SK-N-SH (cell line): Measurements from ENCODE around the gene S100P. TPM values are rescaled to one million over a fixed set of nuclear protein-coding genes. Genes with fewer than 3 reads are reported as not detected.

ENCODE experiments used
- CTCF ChIA-PET: fragments of 300-600, 350-600 bp; formaldehyde crosslinking; extraction: SDS; loops from one replicate; lab custom pipeline; 2021; lab: Yijun Ruan, JAX
- POLR2A ChIA-PET: fragments of 350-600 bp; sonication (Branson Sonifier 250); formaldehyde crosslinking; extraction: SDS; loops from one replicate; lab custom pipeline; 2020; ENCODE audit warnings: antibody characterized with exemption, inconsistent platforms; lab: Yijun Ruan, JAX
- DNase-seq: peaks from one replicate; pipeline ENCODE4 v3.0.0; 2012
- H2AFZ ChIP-seq: fragments of 200-600 bp; sonication (generic); 2 replicates; pipeline ENCODE4 v1.8.1; 2016; ENCODE audit warnings: antibody characterized with exemption, mild to moderate bottlenecking, low read depth
- H3F3A ChIP-seq: fragments of 200-600 bp; sonication (generic); replicated peaks from 2 replicates; pipeline ENCODE3; 2016; ENCODE audit warnings: antibody characterized with exemption, mild to moderate bottlenecking; ENCODE audit not compliant: insufficient read depth
- H3K27ac ChIP-seq, 2 experiments: fragments of 200-500 bp in 1 of 2; fragments of 200-600 bp in 1 of 2; sonication (Bioruptor generic) in 1 of 2; sonication (generic), shearing (Covaris generic) in 1 of 2; 2 replicates each; pipeline versions ENCODE4 v1.5.1 to v1.6.1; 2014 to 2016; ENCODE audit warnings: low read depth in 2 of 2, inconsistent platforms in 1 of 2, low read length in 1 of 2, mild to moderate bottlenecking in 1 of 2, mixed read lengths in 1 of 2
- H3K27me3 ChIP-seq: fragments of 200-600 bp; sonication (generic), shearing (Covaris generic); 2 replicates; pipeline ENCODE4 v1.6.1; 2016; ENCODE audit warnings: mixed run types; ENCODE audit not compliant: insufficient read depth
- H3K36me3 ChIP-seq, 2 experiments: fragments of 200-500 bp in 1 of 2; fragments of 200-600 bp in 1 of 2; sonication (Bioruptor generic) in 1 of 2; sonication (generic) in 1 of 2; replicated peaks in 1 of 2; 2 replicates each; pipeline versions ENCODE3 to v1.5.1; 2014 to 2016; ENCODE audit warnings: low read length in 1 of 2, mild to moderate bottlenecking in 1 of 2; ENCODE audit not compliant: insufficient read depth in 2 of 2, control insufficient read depth in 1 of 2
- H3K4me1 ChIP-seq, 2 experiments: fragments of 200-500 bp in 1 of 2; fragments of 200-600 bp in 1 of 2; sonication (Bioruptor generic) in 1 of 2; sonication (generic), shearing (Covaris generic) in 1 of 2; 2 replicates each; pipeline versions ENCODE4 v1.5.1 to v1.6.1; 2014 to 2016; ENCODE audit warnings: low read depth in 1 of 2, low read length in 1 of 2, mixed run types in 1 of 2; ENCODE audit not compliant: insufficient read depth in 2 of 2, control insufficient read depth in 1 of 2
- H3K4me2 ChIP-seq: fragments of 200-600 bp; sonication (generic), shearing (Covaris generic); 2 replicates; pipeline ENCODE4 v1.6.1; 2017; ENCODE audit warnings: mixed run types
- H3K4me3 ChIP-seq, 2 experiments: fragments of 200-500 bp in 1 of 2; fragments of 200-600 bp in 1 of 2; sonication (Bioruptor generic) in 1 of 2; sonication (generic), shearing (Covaris generic) in 1 of 2; 2 replicates each; pipeline versions ENCODE4 v1.5.1 to v1.8.1; 2014 to 2016; ENCODE audit warnings: low read depth in 2 of 2, inconsistent platforms in 1 of 2, low read length in 1 of 2, mild to moderate bottlenecking in 1 of 2, mixed read lengths in 1 of 2, moderate library complexity in 1 of 2
- H3K79me2 ChIP-seq: fragments of 200-600 bp; sonication (generic); 2 replicates; pipeline ENCODE4 v1.8.1; 2017; ENCODE audit warnings: mild to moderate bottlenecking; ENCODE audit not compliant: insufficient read depth
- H3K9ac ChIP-seq: fragments of 200-600 bp; sonication (generic); 2 replicates; pipeline ENCODE4 v1.6.1; 2017; ENCODE audit warnings: mixed run types
- H3K9me2 ChIP-seq: fragments of 200-600 bp; sonication (generic); 2 replicates; pipeline ENCODE4 v1.6.1; 2017; ENCODE audit warnings: mixed run types
- H3K9me3 ChIP-seq: fragments of 200-600 bp; sonication (generic); 2 replicates; pipeline ENCODE4 v1.6.1; 2017; ENCODE audit warnings: mixed run types, mild to moderate bottlenecking, moderate library complexity
- H4K20me1 ChIP-seq: fragments of 200-600 bp; sonication (generic); 2 replicates; pipeline ENCODE4 v1.6.1; 2017; ENCODE audit warnings: mild to moderate bottlenecking, mixed run types; ENCODE audit not compliant: insufficient read depth
- CHD2 ChIP-seq: fragments of 150-350 bp; IDR thresholded peaks from 2 replicates; pipeline ENCODE4 v1.6.1; 2018; ENCODE audit warnings: low read length; ENCODE audit not compliant: partially characterized antibody
- FOSL2 ChIP-seq: IDR thresholded peaks from 2 replicates; pipeline ENCODE4 v1.4.0; 2012; ENCODE audit warnings: low read depth, mild to moderate bottlenecking, moderate library complexity, borderline replicate concordance
- FOXJ3 ChIP-seq: sonication (generic); formaldehyde crosslinking; IDR thresholded peaks from 2 replicates; pipeline ENCODE4 v1.5.1; 2020; ENCODE audit warnings: mild to moderate bottlenecking, missing genetic modification reagents
- IRF3 ChIP-seq: fragments of 150-350 bp; IDR thresholded peaks from 2 replicates; pipeline ENCODE4 v1.6.1; 2016; ENCODE audit warnings: mild to moderate bottlenecking, low read depth, low read length
- JUND ChIP-seq: IDR thresholded peaks from 2 replicates; pipeline ENCODE4 v1.4.0; 2012
- MAX ChIP-seq: IDR thresholded peaks from 2 replicates; pipeline ENCODE4 v1.4.0; 2012; ENCODE audit warnings: low read depth
- MEF2A ChIP-seq: IDR thresholded peaks from 2 replicates; pipeline ENCODE4 v1.4.0; 2012; ENCODE audit warnings: low read depth, borderline replicate concordance
- NFIC ChIP-seq: IDR thresholded peaks from 2 replicates; pipeline ENCODE4 v1.4.0; 2012; ENCODE audit warnings: borderline replicate concordance
- NRF1 ChIP-seq: IDR thresholded peaks from 2 replicates; pipeline ENCODE4 v1.6.1; 2012; ENCODE audit warnings: low read depth, mild to moderate bottlenecking, low read length
- RCOR1 ChIP-seq: fragments of 150-350 bp; IDR thresholded peaks from 2 replicates; pipeline ENCODE4 v1.6.1; 2017; ENCODE audit warnings: antibody characterized with exemption, low read length
- RXRA ChIP-seq: IDR thresholded peaks from 2 replicates; pipeline ENCODE4 v1.4.0; 2012; ENCODE audit warnings: low read depth, mild to moderate bottlenecking, borderline replicate concordance
- SIN3A ChIP-seq: IDR thresholded peaks from 2 replicates; pipeline ENCODE4 v1.6.1; 2012; ENCODE audit warnings: low read depth, mild to moderate bottlenecking, low read length, moderate library complexity, borderline replicate concordance
- SMC3 ChIP-seq: IDR thresholded peaks from 2 replicates; pipeline ENCODE4 v1.6.1; 2012; ENCODE audit warnings: low read depth, low read length, improper control_type of control experiment
- TCF12 ChIP-seq: IDR thresholded peaks from 2 replicates; pipeline ENCODE4 v1.4.0; 2012
- TEAD4 ChIP-seq: IDR thresholded peaks from 2 replicates; pipeline ENCODE4 v1.4.0; 2012; ENCODE audit warnings: mild to moderate bottlenecking, borderline replicate concordance; ENCODE audit not compliant: insufficient read depth
- USF2 ChIP-seq: fragments of 150-350 bp; IDR thresholded peaks from 2 replicates; pipeline ENCODE4 v1.6.1; 2017; ENCODE audit warnings: antibody characterized with exemption, low read length, low read depth, borderline replicate concordance
- ZBTB33 ChIP-seq: IDR thresholded peaks from 2 replicates; pipeline ENCODE4 v1.4.0; 2012; ENCODE audit warnings: low read depth, borderline replicate concordance
- WGBS: methylation state at CpG from one replicate; pipeline ENCODE4 v1.1.6; 2017; ENCODE audit warnings: low lambda C conversion rate; 5-methylcytosine and 5-hydroxymethylcytosine counted together
- polyA plus RNA-seq, 3 experiments: library from polyadenylated mRNA; depleted of rRNA; stranded (reverse); fragments of >200 nt; gene quantifications; 2 replicates each; pipeline ENCODE4 v1.2.3, GENCODE V29; 2012
- TF ChIP-seq, protein P1 (sequence below): IDR thresholded peaks from 2 replicates; pipeline ENCODE4 v1.6.1; 2012; ENCODE audit warnings: mild to moderate bottlenecking, low read depth, low read length, moderate library complexity

Gene S100P
- polyA plus RNA-seq, 1 of the 3 experiments (the other 2 are of a cell fraction) = not detected

GRCh38 chr4:6731780-6732179, 38.1 kb downstream of the S100P start:
- no peaks in the 10 kb centered on the region for H3K36me3 ChIP-seq
- H4K20me1 ChIP-seq = no peaks in the 10 kb centered on the region
- no peak overlapping the region for H3K4me2 ChIP-seq
- WGBS = 94% methylated on average over 6 of the region's 6 CpGs
- no peak for DNase-seq
- H2AFZ ChIP-seq = no peak overlapping the region
- no peak overlapping the region for H3K4me3 ChIP-seq
- H3K9ac ChIP-seq = no peak overlapping the region
- H3F3A ChIP-seq = no peaks in the 10 kb centered on the region
- POLR2A ChIA-PET = no interaction called here
- H3K9me2 ChIP-seq = no peaks in the 10 kb centered on the region
- H3K27me3 ChIP-seq = no peaks in the 10 kb centered on the region
- TF ChIP-seq JUND (no peak), ZBTB33 (no peak), SIN3A (no peak), USF2 (no peak), FOSL2 (no peak), TEAD4 (no peak), SMC3 (no peak), MAX (no peak), NRF1 (no peak), CHD2 (no peak), FOXJ3 (CRISPR knock-in tag) (no peak), NFIC (no peak), RXRA (no peak), TCF12 (no peak), IRF3 (no peak), RCOR1 (no peak), MEF2A (no peak)
- TF ChIP-seq, protein P1, sequence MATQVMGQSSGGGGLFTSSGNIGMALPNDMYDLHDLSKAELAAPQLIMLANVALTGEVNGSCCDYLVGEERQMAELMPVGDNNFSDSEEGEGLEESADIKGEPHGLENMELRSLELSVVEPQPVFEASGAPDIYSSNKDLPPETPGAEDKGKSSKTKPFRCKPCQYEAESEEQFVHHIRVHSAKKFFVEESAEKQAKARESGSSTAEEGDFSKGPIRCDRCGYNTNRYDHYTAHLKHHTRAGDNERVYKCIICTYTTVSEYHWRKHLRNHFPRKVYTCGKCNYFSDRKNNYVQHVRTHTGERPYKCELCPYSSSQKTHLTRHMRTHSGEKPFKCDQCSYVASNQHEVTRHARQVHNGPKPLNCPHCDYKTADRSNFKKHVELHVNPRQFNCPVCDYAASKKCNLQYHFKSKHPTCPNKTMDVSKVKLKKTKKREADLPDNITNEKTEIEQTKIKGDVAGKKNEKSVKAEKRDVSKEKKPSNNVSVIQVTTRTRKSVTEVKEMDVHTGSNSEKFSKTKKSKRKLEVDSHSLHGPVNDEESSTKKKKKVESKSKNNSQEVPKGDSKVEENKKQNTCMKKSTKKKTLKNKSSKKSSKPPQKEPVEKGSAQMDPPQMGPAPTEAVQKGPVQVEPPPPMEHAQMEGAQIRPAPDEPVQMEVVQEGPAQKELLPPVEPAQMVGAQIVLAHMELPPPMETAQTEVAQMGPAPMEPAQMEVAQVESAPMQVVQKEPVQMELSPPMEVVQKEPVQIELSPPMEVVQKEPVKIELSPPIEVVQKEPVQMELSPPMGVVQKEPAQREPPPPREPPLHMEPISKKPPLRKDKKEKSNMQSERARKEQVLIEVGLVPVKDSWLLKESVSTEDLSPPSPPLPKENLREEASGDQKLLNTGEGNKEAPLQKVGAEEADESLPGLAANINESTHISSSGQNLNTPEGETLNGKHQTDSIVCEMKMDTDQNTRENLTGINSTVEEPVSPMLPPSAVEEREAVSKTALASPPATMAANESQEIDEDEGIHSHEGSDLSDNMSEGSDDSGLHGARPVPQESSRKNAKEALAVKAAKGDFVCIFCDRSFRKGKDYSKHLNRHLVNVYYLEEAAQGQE = no peak
- no peaks in the 10 kb centered on the region for H3K9me3 ChIP-seq
- H3K4me1 ChIP-seq = no peaks in the 10 kb centered on the region
- H3K79me2 ChIP-seq = no peaks in the 10 kb centered on the region
- H3K27ac ChIP-seq = no peak overlapping the region
- CTCF ChIA-PET = interaction anchor here (1.1 kb wide), 1 partner anchor 339 kb away, joined by 4 read pairs; no protein-coding TSS in a partner anchor
